ENCODE measurements around the gene COLGALT1.

DNA sequence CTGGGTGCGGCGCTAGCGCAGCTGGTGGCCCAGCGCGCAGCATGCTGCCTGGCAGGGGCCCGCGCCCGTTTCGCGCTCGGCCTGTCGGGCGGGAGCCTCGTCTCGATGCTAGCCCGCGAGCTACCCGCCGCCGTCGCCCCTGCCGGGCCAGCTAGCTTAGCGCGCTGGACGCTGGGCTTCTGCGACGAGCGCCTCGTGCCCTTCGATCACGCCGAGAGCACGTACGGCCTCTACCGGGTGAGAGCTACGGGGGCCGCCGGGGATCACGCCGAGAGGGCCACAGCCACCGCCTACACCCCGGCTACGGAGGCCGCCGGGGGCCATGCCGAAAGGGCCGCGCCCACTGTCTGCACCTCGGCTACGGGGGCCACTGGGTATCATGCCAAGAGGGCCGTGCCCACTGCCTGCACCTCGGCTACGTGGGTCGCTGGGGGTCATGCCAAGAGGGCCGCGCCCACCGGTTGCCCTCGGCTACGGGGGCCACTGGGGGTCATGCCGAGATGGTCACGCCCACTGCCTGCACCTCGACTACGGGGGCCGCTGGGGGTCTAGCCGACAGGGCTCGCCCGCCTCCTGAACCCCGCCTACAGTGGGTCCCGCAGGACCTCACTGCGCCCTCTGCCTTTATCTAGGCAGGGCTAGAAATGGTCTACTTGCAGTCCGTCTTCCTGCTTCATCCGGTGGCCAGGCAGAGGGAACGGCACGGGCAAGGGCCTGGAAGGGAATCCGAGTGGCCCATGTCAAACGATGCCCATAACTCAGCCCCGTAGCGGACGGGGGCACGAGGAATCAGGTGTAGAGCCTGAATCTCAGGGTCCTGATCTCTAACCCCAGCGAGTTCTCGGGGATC is 43.5 kb upstream of the COLGALT1 start:
- no peak for TF ChIP-seq EP300 (IDR thresholded peaks at IDR 0.05; ENCODE audit: borderline replicate concordance)
- no peak for TF ChIP-seq RAD21 (IDR thresholded peaks at IDR 0.05; ENCODE audit: low read depth)
- TF ChIP-seq CEBPB (IDR thresholded peaks at IDR 0.05): no peak
